Esophagus squamous epithelium (tissue), 5 donors: Measurements from ENCODE around the gene ACIN1. TPM values are rescaled to one million over a fixed set of nuclear protein-coding genes. Genes with fewer than 3 reads are reported as not detected.
A peak's percentile ranks its signal among the peaks of the same experiment; 100 is the strongest.

ENCODE experiments used
- DNase-seq: peaks from one replicate; lab custom pipeline; 2025; lab: John Stamatoyannopoulos, UW
- H3K27ac ChIP-seq, 4 donors: fragments of 200-600 bp; sonication (generic); one replicate each; pipeline ENCODE4 v1.5.1; 2016 to 2019; ENCODE audit warnings: mild to moderate bottlenecking in 1 of 4
- H3K27me3 ChIP-seq, 4 donors: fragments of 200-600 bp; sonication (generic); 1 replicate in 3 of 4; 2 replicates in 1 of 4; pipeline versions ENCODE4 v1.5.1 to v1.6.0; 2017 to 2021; ENCODE audit warnings: antibody characterized with exemption in 1 of 4
- H3K36me3 ChIP-seq, 3 donors: fragments of 200-600 bp; sonication (generic); one replicate each; pipeline ENCODE4 v1.5.1; 2016 to 2019
- H3K4me1 ChIP-seq, 3 donors: fragments of 200-600 bp; sonication (generic); one replicate each; pipeline ENCODE4 v1.5.1; 2017 to 2019
- H3K4me3 ChIP-seq, 4 donors: fragments of 200-600 bp; sonication (generic); 1 replicate in 3 of 4; 2 replicates in 1 of 4; pipeline ENCODE4 v1.5.1; 2016 to 2019; ENCODE audit warnings: mild to moderate bottlenecking in 2 of 4, moderate library complexity in 1 of 4
- H3K9me3 ChIP-seq, 3 donors: fragments of 200-600 bp; sonication (generic); one replicate each; pipeline ENCODE4 v1.5.1; 2016 to 2019
- POLR2A ChIP-seq, 4 donors: fragments of 450-650 bp; IDR thresholded peaks; one replicate each; pipeline ENCODE4 v1.6.1; 2017; ENCODE audit warnings: antibody characterized with exemption in 4 of 4, mild to moderate bottlenecking in 4 of 4, moderate library complexity in 3 of 4
- WGBS, 2 donors: methylation state at CpG; one replicate each; pipeline ENCODE4 v1.1.5; 2018; 5-methylcytosine and 5-hydroxymethylcytosine counted together
- intact Hi-C: fragments of 100-400 bp; cut with DNase I; formaldehyde crosslinking; loops from one replicate; pipeline ENCODE4 v1.15.0; 2022
- total RNA-seq, 4 donors: library from RNA; depleted of rRNA; stranded (reverse); fragments of >200 nt; gene quantifications; one replicate each; pipeline ENCODE4 v1.1.0, GENCODE V29; 2016
- TF ChIP-seq, protein P1 (sequence below), 6 experiments: fragments of 450-650 bp in 4 of 6; fragments of 200-600 bp in 2 of 6; sonication (generic) in 2 of 6; IDR thresholded peaks; one replicate each; pipeline ENCODE4 v1.5.1; 2016 to 2019; ENCODE audit warnings: antibody characterized with exemption in 6 of 6, mild to moderate bottlenecking in 4 of 6, moderate library complexity in 4 of 6
- donor health status: DM: yes; HTN: yes; CAD: no.

Gene ACIN1
- total RNA-seq, 4 donors from 2014 or later, result 51.4 to 107 (median 83.0) TPM

DNA sequence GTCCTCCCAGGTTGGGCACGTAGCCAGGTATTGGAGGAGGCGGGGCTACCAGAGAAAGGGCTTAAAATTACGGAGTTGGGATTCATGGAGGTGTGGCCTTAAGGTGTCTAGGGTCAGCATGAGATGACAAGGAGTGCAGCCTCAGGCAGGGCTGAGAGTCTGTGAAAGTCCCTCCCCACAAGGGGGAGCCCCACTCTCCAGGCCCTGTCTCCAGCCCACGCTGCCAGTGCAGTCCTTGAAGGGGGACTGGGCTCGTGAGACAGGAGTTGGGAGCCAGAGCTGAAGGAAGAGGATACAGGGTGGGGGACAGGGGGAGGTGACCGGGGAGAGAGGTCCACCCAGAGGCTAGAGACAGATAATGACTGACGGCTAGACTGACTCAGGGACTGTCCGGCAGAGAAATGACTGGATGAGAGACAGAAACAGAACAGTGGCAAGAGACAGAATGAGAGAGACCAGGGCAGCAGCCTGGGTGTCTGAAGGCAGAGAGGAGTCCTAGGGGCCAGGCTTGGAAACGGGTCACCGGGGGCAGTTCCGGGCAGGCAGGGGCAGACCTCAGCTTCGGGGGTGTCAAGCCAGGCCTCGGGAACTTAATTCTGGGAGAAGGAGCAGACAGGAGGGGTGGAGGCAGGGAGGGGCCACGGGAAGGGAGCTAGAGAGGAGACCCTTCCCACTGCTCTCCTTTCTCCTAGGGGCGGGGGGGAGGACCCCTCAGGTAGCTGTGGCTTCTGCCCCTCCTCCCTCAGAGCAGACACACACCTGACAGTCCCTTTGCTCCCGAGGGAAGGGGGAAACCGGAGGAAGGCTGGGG lies 38.6 kb downstream of the ACIN1 start:
- intact Hi-C loops, result loop anchor here (5.0 kb wide), 1 partner anchor 69 kb away; no protein-coding TSS in a partner anchor
- Histone ChIP-seq H3K36me3 (peaks cover 13 to 32% (median 27%) of the 10 kb centered on the region in 3 donors), H3K4me3 (peak overlapping the region; percentile 66 to 86 (median 73)), H3K27me3 (no peaks in the 10 kb centered on the region), H3K9me3 (no peaks in the 10 kb centered on the region), H3K27ac (peak overlapping the region in 1 of 4 donors; percentile 87), H3K4me1 (peaks cover 12 to 30% (median 14%) of the 10 kb centered on the region in 3 donors)
- DNase-seq, result no peak
- TF ChIP-seq, protein P1, sequence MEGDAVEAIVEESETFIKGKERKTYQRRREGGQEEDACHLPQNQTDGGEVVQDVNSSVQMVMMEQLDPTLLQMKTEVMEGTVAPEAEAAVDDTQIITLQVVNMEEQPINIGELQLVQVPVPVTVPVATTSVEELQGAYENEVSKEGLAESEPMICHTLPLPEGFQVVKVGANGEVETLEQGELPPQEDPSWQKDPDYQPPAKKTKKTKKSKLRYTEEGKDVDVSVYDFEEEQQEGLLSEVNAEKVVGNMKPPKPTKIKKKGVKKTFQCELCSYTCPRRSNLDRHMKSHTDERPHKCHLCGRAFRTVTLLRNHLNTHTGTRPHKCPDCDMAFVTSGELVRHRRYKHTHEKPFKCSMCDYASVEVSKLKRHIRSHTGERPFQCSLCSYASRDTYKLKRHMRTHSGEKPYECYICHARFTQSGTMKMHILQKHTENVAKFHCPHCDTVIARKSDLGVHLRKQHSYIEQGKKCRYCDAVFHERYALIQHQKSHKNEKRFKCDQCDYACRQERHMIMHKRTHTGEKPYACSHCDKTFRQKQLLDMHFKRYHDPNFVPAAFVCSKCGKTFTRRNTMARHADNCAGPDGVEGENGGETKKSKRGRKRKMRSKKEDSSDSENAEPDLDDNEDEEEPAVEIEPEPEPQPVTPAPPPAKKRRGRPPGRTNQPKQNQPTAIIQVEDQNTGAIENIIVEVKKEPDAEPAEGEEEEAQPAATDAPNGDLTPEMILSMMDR (IDR thresholded peaks at IDR 0.05), result peak; percentile 43 to 65 (median 56)
- no peak for TF ChIP-seq POLR2A (IDR thresholded peaks at IDR 0.05)
- WGBS, 2 donors, result 3 to 8% methylated on average over 13 to 17 of the region's 17 CpGs

DNA sequence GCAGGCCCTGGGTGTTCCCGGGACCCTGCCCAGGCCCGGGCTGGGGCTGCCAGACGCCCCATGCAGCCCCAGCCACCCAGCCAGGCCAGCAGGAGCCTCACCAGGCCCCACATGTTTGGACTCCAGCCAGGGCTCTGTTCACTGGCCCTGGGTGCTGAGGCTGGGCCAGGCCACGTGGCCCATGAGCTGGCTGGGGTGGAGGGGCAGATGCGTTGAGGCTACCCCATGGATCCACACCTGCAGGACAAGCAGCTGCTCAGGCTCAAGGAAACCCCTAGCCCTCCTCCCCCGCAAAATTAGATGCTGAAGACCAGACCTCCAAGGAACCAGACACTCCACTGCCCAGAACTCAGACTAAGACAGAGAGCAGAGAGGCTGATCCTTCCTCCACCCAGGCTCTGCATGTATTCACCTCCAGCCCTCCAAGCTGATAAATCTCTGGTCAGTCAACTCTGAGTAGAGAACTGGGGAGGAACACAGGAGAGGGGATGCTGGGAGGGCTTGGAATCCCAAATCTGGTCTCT lies 39.3 kb downstream of the ACIN1 start:
- intact Hi-C loops, result loop anchor here (5.0 kb wide), 1 partner anchor 68 kb away; no protein-coding TSS in a partner anchor
- DNase-seq, result no peak
- Histone ChIP-seq H3K4me1 (peaks cover 12 to 30% (median 14%) of the 10 kb centered on the region in 3 donors), H3K9me3 (no peaks in the 10 kb centered on the region), H3K36me3 (peaks cover 13 to 26% (median 20%) of the 10 kb centered on the region in 3 donors), H3K27me3 (no peaks in the 10 kb centered on the region), H3K27ac (no peak overlapping the region), H3K4me3 (no peak overlapping the region)
- TF ChIP-seq, protein P1 (IDR thresholded peaks at IDR 0.05), result no peak
- TF ChIP-seq POLR2A (IDR thresholded peaks at IDR 0.05), result no peak
- WGBS, 2 donors, result no CpG with 5 or more reads among the region's 6 CpGs

DNA sequence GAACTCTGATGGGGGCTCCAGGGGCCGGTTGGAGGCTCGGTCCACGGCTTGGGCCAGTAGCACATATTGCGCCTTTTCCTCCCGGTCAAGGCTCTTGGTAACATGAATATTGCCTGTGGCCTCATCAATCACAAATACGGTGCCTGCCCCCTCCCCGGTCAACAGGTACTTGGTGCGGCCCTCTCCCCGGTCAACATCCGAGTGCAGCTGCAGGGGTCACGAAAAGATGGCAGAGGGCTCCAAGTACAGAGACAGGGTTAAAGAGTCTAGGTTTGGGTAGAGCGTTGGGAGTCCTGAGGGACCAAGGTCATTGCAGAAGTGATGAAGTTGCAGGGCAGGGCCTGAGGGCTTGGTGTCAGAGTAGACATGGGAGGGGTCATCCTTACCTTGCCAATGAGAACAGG lies 39.8 kb downstream of the ACIN1 start:
- H3K27ac ChIP-seq, result no peak overlapping the region
- DNase-seq, result no peak
- H3K4me3 ChIP-seq, result no peak overlapping the region
- no peak for TF ChIP-seq POLR2A (IDR thresholded peaks at IDR 0.05)
- TF ChIP-seq, protein P1 (IDR thresholded peaks at IDR 0.05), result no peak
- no peaks in the 10 kb centered on the region for H3K9me3 ChIP-seq
- intact Hi-C loops, result loop anchor here (5.0 kb wide), 1 partner anchor 68 kb away; no protein-coding TSS in a partner anchor
- no peaks in the 10 kb centered on the region for H3K27me3 ChIP-seq
- H3K36me3 ChIP-seq, result peaks cover 8 to 20% (median 15%) of the 10 kb centered on the region in 3 donors
- H3K4me1 ChIP-seq, result peaks cover 12 to 30% (median 14%) of the 10 kb centered on the region in 3 donors
- WGBS, 2 donors, result 85 to 99% methylated on average over 5 to 11 of the region's 12 CpGs

DNA sequence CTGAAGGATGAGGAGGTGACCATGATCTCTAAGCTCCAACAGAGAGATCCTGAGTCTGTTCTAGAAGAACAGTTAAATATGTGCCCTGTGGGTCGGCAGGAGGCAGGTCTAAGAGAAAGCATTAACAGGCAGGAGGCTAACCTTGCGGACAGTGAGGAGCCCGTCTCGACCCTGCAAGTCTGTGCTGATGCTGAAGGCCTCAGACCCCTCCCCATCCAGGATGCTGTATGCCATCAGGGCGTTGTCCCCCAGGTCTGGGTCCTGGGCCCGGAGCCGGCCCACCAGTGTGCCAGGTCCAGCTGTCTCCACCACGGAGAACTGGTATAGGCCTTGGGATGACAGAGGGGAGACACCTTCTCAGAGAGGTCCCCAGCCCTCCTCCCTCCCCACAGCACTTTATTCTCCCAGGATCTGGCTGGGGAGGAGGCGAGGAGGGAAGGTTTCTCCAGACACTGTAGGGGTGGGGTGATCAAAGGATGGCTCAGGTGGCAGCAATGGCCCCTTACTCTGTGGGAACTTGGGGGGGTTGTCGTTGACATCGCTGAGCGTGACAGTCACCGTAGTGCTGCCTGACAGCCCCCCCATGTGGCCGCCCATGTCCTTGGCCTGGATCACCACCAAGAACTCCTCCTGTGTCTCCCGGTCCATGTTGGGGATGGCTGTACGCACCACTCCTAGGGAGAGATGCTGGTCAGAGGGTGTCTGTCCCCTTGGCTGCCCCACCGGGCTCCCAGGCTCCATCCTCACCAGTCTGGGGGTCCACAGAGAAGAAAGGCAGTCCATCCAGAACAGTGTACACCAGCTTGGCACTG lies 40.7 kb downstream of the ACIN1 start:
- no peak for TF ChIP-seq POLR2A (IDR thresholded peaks at IDR 0.05)
- TF ChIP-seq, protein P1 (IDR thresholded peaks at IDR 0.05), result no peak
- WGBS, 2 donors, result 79 to 88% methylated on average over 6 to 12 of the region's 17 CpGs
- peaks cover 12 to 30% (median 14%) of the 10 kb centered on the region in 3 donors for H3K4me1 ChIP-seq
- no peaks in the 10 kb centered on the region for H3K9me3 ChIP-seq
- no peak overlapping the region for H3K4me3 ChIP-seq
- peaks cover 4 to 11% (median 7%) of the 10 kb centered on the region in 3 donors for H3K36me3 ChIP-seq
- H3K27ac ChIP-seq, result no peak overlapping the region
- H3K27me3 ChIP-seq, result no peaks in the 10 kb centered on the region
- DNase-seq, result no peak
- intact Hi-C loops, result no loop called here
